ENCODE measurements around the gene CEP120.

The CEP120 gene

DNA sequence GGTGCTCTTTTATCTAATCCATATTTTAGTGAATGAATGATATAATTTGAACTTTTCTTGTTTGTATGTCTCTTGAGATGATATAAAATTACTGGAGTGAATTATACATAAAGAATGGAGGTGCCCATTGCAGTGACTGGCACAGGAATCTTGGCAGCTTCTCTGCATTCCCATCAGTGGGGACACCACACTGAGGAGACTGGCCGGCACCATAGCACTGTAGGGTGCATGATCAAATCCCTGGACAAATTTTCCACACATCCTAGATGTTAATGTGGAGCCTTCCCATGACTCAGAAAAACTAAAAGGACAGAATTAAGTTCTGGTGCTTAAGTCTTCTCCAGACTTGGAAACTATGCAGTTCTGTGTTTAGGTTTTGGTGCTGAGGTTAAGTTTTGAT is 124.1 kb downstream of the CEP120 start:
- no peak for DNase-seq (ENCODE audit: low read depth in 2 of 2)

DNA sequence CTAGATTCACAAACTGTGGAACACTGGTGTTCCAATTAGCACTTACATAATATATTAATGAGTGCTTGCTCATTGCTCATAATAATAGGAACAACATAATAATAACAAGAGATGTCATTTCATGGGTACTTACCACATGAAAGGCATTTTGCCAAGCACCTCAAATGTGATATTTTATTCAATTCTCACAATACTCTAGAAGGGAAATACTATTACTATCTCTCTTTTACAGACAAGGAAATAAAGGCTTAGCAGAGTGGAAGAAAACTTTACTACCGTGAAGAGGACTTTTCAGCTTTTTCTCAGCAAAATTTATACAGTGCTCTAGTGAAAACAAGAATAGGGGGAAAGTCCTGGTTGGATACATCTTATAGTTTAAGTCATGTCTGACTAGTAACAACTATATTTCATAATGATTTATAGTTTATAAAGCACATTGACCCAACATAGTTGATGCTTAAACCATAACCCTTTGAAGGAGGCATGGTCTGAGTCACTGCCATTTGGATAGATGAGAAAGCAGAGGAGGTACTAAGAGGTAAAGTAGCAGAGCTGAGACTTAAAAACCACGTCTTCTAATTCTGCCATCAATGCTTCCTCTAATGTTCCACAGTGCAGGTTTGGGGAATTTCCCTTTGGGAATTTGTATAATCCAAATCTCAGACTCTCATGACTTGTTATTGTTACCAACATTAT is 124.7 kb downstream of the CEP120 start:
- DNase-seq (ENCODE audit: low read depth in 2 of 2), result no peak

DNA sequence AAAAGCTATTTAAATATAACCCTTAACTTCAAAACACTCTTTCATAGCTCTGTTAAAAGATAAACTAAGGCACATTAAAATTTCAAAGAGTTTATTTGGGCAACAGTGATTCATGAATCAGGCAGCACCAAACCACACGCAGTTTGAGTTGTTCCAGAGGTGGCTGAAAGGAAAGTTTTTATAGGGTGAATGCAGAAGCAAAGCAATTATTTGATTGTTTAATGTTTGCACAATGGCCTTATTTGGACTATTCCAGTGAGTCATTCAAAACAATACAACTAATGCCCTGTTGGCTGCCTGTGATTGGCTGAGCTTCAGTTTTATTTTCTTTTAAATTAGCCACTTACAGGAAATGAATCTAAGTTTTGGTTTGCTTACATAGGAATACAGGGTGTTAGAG is 125.3 kb downstream of the CEP120 start:
- DNase-seq (ENCODE audit: low read depth in 2 of 2), result no peak

DNA sequence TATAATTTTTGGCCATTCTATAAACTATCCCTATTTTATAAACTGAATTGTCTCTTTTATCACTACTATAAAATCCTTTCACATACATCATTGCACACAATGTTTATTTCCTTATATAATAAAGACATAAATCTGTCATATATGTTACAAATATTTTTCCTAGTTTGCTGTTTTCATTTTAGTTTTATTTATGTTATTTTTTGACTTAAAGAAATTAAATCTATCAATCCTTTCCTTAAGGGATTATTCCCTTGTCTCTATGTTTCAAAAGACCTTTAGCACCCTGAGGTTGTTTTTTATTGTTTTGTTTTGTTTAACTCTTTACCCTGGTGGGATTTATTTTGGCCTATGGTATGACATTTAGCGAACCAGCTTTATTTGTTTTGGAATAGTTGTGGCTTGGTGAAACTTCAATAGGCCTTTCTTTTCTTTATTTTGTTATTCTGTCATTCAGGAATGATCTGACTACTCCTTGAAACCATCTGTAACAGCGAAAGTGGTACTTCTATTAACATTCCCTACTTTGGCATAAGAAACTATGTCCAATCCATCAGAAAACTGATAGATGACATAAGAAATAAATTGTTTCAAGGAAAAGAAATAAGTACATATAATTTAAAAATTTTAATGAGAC is 125.9 kb downstream of the CEP120 start:
- no peak for DNase-seq (ENCODE audit: low read depth in 2 of 2)
